ENCODE data around the gene SCAMP1.

SCAMP1 gene

DNA sequence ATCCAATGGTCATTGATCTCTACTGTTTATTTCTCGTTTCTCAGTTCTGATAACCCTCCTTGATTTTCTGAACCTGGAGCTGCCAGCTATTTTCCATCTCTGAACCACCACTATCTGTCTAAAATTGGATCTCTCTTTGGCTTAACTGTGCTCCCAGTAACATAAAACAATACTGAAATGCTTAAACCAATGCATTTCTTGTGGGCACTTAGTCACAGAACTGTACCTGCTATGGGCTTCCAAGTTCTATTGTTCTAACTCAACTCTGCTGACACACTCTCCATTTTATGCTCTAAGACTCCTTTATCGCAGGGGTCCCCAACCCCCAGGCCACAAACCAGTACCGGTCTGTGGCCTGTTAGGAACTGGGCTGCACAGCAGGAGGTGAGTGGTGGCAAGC, 167.5 kb downstream of the SCAMP1 start:
- Mint-ChIP-seq H3K4me1 (ENCODE audit: low read depth) (peaks cover 74% of the 10 kb centered on the region), H3K4me3 (no peak overlapping the region), H3K27me3 (no peaks in the 10 kb centered on the region), H3K36me3 (ENCODE audit: low read depth) (peaks cover 33% of the 10 kb centered on the region), H3K9me3 (no peaks in the 10 kb centered on the region), H3K27ac (peak overlapping the region; percentile 92)
- intact Hi-C loops (cut with micrococcal nuclease): loop anchor here (2.0 to 5.0 kb wide), 3 partner anchors 13 to 166 kb away; partner anchors contain the start of gene SCAMP1
